HepG2 (cell line): Measurements from ENCODE around the gene ING1. TPM values are rescaled to one million over a fixed set of nuclear protein-coding genes. Genes with fewer than 3 reads are reported as not detected.

Source experiments
- AHR ChIP-seq: IDR thresholded peaks from 2 replicates; pipeline ENCODE4 v1.6.1; 2018; ENCODE audit warnings: missing genetic modification reagents, missing compliant biosample characterization
- AKAP8 ChIP-seq: sonication (generic); formaldehyde crosslinking; IDR thresholded peaks from 2 replicates; pipeline ENCODE4 v1.5.1; 2020; ENCODE audit warnings: mild to moderate bottlenecking, missing genetic modification reagents
- ASH2L ChIP-seq: fragments of 300-600, 200-600 bp; sonication (generic); IDR thresholded peaks from 2 replicates; pipeline ENCODE4 v1.7.0; 2017; ENCODE audit warnings: low read depth, mild to moderate bottlenecking, moderate library complexity, mixed read lengths, low read length; ENCODE audit not compliant: insufficient read length
- FOXO1 ChIP-seq: sonication (generic); formaldehyde crosslinking; IDR thresholded peaks from 2 replicates; pipeline ENCODE4 v1.4.0; 2020; ENCODE audit warnings: missing genetic modification reagents
- GATA4 ChIP-seq: sonication (generic); IDR thresholded peaks from 2 replicates; pipeline ENCODE4 v1.6.1; 2016; ENCODE audit warnings: antibody characterized with exemption, low read depth, borderline replicate concordance
- GTF3A ChIP-seq: sonication (generic); formaldehyde crosslinking; conservative IDR thresholded peaks from 2 replicates; pipeline ENCODE4 v1.4.0; 2020; ENCODE audit warnings: mild to moderate bottlenecking, missing genetic modification reagents
- HNRNPUL1 ChIP-seq: fragments of 200-400 bp; formaldehyde crosslinking; IDR thresholded peaks from 2 replicates; pipeline ENCODE4 v1.6.1; 2017; ENCODE audit warnings: low read depth, mild to moderate bottlenecking, low read length, moderate library complexity
- IKZF4 ChIP-seq: sonication (generic); formaldehyde crosslinking; IDR thresholded peaks from 2 replicates; pipeline ENCODE4 v1.5.1; 2020; ENCODE audit warnings: borderline replicate concordance, mild to moderate bottlenecking, low read depth, missing genetic modification reagents; ENCODE audit errors: not compliant biosample characterization
- KLF6 ChIP-seq: IDR thresholded peaks from 2 replicates; pipeline ENCODE4 v1.8.0; 2016; ENCODE audit warnings: missing biosample characterization, missing genetic modification reagents
- SMAD1 ChIP-seq: sonication (generic); formaldehyde crosslinking; IDR thresholded peaks from 2 replicates; pipeline ENCODE4 v1.4.0; 2020; ENCODE audit warnings: missing genetic modification reagents, low read depth, mild to moderate bottlenecking, borderline replicate concordance
- SP1 ChIP-seq, 2 experiments: fragments of 450-650 bp in 1 of 2; sonication (generic) in 1 of 2; formaldehyde crosslinking in 1 of 2; IDR thresholded peaks; 2 replicates each; pipeline versions ENCODE4 v1.4.0 to v1.6.1; 2016 to 2020; ENCODE audit warnings: missing genetic modification reagents in 1 of 2
- SRY ChIP-seq: sonication (generic); formaldehyde crosslinking; IDR thresholded peaks from 2 replicates; pipeline ENCODE4 v1.8.0; 2022; ENCODE audit warnings: mild to moderate bottlenecking, missing genetic modification reagents
- THAP11 ChIP-seq: IDR thresholded peaks from 2 replicates; pipeline ENCODE4 v1.6.1; 2016; ENCODE audit warnings: missing biosample characterization, missing genetic modification reagents
- YEATS4 ChIP-seq: sonication (generic); formaldehyde crosslinking; IDR thresholded peaks from 2 replicates; pipeline ENCODE4 v1.4.0; 2020; ENCODE audit warnings: missing genetic modification reagents, borderline replicate concordance
- polyA plus RNA-seq, 8 experiments: library from polyadenylated mRNA; depleted of rRNA in 3 of 8; stranded (reverse) in 7 of 8; unstranded in 1 of 8; fragments of >200 nt; fragmentation: Illumina TruSeq in 4 of 8; extraction: Trizol in 4 of 8; gene quantifications; 2 replicates each; pipeline versions ENCODE4 v1.2.1 to v1.2.3, GENCODE V29; 2011 to 2016; ENCODE audit warnings: low read depth in 4 of 8, missing spikeins in 1 of 8, mixed read lengths in 1 of 8; ENCODE audit not compliant: insufficient read depth in 1 of 8
- total RNA-seq, 5 experiments: library from RNA; depleted of rRNA; stranded (reverse); fragments of >200 nt; fragmentation: Illumina TruSeq; extraction: Trizol; gene quantifications; 2 replicates each; pipeline ENCODE4 v1.2.3, GENCODE V29; 2016; ENCODE audit warnings: low read depth in 1 of 5
- TF ChIP-seq, protein P1 (sequence below): sonication (generic); formaldehyde crosslinking; IDR thresholded peaks from 2 replicates; pipeline ENCODE4 v1.5.0; 2020; ENCODE audit warnings: mild to moderate bottlenecking, missing genetic modification reagents, borderline replicate concordance
- TF ChIP-seq, protein P2 (sequence below): sonication (generic); formaldehyde crosslinking; IDR thresholded peaks from 2 replicates; pipeline ENCODE4 v1.4.0; 2020; ENCODE audit warnings: missing genetic modification reagents
- TF ChIP-seq, protein P3 (sequence below): IDR thresholded peaks from 2 replicates; pipeline ENCODE4 v1.6.1; 2016; ENCODE audit warnings: mild to moderate bottlenecking

Gene ING1
- total and polyA plus RNA-seq, 2 of the 13 experiments (the other 11 are each of a cell fraction or from before 2014, with no cell fraction given), result 8.1 to 16.1 TPM

DNA sequence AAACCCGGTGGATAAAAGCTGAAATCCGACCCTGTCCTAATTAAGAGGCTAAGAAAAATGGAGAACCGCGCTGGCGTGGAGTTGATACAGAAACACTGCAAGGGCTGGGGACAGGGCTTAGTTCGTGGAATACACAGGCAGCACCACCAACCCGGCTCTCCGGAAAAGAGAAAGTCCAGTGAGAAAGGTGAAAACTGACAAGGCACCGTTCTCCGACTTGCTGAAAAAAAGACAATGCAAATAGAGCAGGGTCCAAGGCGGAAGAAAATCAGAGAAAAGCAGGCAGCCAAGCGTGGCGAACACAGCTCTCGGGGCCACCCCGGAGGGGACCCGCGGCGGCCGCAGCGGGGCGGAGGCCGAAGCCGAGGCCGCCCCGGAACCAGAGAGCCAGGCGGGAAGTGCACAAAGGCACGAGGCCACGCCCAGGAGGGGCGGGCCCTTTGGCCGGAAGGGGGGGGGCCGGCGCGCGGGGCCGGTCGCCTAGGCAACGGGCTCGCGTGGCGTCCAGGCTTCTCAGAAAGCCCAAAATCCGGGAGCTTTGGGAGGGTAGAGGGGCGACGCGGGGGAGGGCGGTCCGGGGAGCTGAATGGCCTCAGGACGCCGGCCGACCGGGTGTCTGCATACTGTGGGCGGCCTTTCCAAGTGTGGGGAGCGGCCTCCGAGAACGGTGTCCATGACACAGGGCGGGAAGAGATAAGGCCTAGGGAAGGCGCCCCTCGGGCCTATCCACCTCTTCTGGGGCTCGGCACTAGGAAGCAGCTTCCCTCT is 1.2 kb upstream of the ING1 start (continued):
- TF ChIP-seq, protein P1, sequence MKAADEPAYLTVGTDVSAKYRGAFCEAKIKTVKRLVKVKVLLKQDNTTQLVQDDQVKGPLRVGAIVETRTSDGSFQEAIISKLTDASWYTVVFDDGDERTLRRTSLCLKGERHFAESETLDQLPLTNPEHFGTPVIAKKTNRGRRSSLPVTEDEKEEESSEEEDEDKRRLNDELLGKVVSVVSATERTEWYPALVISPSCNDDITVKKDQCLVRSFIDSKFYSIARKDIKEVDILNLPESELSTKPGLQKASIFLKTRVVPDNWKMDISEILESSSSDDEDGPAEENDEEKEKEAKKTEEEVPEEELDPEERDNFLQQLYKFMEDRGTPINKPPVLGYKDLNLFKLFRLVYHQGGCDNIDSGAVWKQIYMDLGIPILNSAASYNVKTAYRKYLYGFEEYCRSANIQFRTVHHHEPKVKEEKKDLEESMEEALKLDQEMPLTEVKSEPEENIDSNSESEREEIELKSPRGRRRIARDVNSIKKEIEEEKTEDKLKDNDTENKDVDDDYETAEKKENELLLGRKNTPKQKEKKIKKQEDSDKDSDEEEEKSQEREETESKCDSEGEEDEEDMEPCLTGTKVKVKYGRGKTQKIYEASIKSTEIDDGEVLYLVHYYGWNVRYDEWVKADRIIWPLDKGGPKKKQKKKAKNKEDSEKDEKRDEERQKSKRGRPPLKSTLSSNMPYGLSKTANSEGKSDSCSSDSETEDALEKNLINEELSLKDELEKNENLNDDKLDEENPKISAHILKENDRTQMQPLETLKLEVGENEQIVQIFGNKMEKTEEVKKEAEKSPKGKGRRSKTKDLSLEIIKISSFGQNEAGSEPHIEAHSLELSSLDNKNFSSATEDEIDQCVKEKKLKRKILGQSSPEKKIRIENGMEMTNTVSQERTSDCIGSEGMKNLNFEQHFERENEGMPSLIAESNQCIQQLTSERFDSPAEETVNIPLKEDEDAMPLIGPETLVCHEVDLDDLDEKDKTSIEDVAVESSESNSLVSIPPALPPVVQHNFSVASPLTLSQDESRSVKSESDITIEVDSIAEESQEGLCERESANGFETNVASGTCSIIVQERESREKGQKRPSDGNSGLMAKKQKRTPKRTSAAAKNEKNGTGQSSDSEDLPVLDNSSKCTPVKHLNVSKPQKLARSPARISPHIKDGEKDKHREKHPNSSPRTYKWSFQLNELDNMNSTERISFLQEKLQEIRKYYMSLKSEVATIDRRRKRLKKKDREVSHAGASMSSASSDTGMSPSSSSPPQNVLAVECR (CRISPR knock-in tag), result peak; percentile 89
- TF ChIP-seq GATA4 (peak; percentile 18; the same call in 1 of the 2 replicates), IKZF4 (no peak), KLF6 (no peak), SRY (CRISPR knock-in tag) (no peak), SP1 (IDR thresholded peaks at IDR 0.05) (no peak), SP1 (CRISPR knock-in tag; IDR thresholded peaks at IDR 0.05) (peak; percentile 78), YEATS4 (CRISPR knock-in tag) (0 out of 2 replicates have a peak, but pooled peaks have one; percentile 64), AKAP8 (CRISPR knock-in tag) (no peak), THAP11 (CRISPR knock-in tag) (no peak; the same call in 1 of the 2 replicates), SMAD1 (CRISPR knock-in tag) (no peak), FOXO1 (CRISPR knock-in tag) (no peak), AHR (no peak), HNRNPUL1 (no peak), GTF3A (CRISPR knock-in tag) (no peak), ASH2L (peak; percentile 83)
- TF ChIP-seq, protein P2, sequence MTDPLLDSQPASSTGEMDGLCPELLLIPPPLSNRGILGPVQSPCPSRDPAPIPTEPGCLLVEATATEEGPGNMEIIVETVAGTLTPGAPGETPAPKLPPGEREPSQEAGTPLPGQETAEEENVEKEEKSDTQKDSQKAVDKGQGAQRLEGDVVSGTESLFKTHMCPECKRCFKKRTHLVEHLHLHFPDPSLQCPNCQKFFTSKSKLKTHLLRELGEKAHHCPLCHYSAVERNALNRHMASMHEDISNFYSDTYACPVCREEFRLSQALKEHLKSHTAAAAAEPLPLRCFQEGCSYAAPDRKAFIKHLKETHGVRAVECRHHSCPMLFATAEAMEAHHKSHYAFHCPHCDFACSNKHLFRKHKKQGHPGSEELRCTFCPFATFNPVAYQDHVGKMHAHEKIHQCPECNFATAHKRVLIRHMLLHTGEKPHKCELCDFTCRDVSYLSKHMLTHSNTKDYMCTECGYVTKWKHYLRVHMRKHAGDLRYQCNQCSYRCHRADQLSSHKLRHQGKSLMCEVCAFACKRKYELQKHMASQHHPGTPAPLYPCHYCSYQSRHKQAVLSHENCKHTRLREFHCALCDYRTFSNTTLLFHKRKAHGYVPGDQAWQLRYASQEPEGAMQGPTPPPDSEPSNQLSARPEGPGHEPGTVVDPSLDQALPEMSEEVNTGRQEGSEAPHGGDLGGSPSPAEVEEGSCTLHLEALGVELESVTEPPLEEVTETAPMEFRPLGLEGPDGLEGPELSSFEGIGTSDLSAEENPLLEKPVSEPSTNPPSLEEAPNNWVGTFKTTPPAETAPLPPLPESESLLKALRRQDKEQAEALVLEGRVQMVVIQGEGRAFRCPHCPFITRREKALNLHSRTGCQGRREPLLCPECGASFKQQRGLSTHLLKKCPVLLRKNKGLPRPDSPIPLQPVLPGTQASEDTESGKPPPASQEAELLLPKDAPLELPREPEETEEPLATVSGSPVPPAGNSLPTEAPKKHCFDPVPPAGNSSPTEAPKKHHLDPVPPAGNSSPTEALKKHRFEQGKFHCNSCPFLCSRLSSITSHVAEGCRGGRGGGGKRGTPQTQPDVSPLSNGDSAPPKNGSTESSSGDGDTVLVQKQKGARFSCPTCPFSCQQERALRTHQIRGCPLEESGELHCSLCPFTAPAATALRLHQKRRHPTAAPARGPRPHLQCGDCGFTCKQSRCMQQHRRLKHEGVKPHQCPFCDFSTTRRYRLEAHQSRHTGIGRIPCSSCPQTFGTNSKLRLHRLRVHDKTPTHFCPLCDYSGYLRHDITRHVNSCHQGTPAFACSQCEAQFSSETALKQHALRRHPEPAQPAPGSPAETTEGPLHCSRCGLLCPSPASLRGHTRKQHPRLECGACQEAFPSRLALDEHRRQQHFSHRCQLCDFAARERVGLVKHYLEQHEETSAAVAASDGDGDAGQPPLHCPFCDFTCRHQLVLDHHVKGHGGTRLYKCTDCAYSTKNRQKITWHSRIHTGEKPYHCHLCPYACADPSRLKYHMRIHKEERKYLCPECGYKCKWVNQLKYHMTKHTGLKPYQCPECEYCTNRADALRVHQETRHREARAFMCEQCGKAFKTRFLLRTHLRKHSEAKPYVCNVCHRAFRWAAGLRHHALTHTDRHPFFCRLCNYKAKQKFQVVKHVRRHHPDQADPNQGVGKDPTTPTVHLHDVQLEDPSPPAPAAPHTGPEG (CRISPR knock-in tag), result no peak; the same call in 1 of the 2 replicates
- TF ChIP-seq, protein P3, sequence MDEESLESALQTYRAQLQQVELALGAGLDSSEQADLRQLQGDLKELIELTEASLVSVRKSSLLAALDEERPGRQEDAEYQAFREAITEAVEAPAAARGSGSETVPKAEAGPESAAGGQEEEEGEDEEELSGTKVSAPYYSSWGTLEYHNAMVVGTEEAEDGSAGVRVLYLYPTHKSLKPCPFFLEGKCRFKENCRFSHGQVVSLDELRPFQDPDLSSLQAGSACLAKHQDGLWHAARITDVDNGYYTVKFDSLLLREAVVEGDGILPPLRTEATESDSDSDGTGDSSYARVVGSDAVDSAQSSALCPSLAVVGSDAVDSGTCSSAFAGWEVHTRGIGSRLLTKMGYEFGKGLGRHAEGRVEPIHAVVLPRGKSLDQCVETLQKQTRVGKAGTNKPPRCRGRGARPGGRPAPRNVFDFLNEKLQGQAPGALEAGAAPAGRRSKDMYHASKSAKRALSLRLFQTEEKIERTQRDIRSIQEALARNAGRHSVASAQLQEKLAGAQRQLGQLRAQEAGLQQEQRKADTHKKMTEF (CRISPR knock-in tag), result peak; percentile 64; the same call in 1 of the 2 replicates
